ENCODE results near the gene VTA1. TPM values are rescaled to one million over a fixed set of nuclear protein-coding genes. Genes with fewer than 3 reads are reported as not detected.
A peak's percentile ranks its signal among the peaks of the same experiment; 100 is the strongest.

The VTA1 gene
- total RNA-seq, 6 experiments from 2014 or later, result 68.3 to 81.3 (median 77.1) TPM

DNA sequence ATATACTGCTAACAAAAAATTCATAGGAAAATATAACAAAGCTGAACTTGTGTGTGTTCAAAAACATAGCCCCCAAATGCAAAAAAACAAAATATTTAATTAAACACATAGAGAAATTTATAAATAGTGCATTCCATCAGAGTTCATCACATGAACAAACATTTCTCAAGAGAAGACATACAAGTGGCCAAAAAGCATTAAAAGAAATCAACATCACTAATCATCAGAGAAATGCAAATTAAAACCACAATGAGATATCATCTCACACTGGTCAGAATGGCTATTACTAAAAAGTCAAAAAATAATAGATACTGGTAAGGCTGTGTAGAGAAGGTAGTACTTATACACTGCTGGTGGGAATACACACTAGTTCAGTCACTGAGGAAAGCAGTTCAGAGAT, 115.2 kb downstream of the VTA1 start:
- TF ChIP-seq, protein P1, sequence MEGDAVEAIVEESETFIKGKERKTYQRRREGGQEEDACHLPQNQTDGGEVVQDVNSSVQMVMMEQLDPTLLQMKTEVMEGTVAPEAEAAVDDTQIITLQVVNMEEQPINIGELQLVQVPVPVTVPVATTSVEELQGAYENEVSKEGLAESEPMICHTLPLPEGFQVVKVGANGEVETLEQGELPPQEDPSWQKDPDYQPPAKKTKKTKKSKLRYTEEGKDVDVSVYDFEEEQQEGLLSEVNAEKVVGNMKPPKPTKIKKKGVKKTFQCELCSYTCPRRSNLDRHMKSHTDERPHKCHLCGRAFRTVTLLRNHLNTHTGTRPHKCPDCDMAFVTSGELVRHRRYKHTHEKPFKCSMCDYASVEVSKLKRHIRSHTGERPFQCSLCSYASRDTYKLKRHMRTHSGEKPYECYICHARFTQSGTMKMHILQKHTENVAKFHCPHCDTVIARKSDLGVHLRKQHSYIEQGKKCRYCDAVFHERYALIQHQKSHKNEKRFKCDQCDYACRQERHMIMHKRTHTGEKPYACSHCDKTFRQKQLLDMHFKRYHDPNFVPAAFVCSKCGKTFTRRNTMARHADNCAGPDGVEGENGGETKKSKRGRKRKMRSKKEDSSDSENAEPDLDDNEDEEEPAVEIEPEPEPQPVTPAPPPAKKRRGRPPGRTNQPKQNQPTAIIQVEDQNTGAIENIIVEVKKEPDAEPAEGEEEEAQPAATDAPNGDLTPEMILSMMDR (IDR thresholded peaks at IDR 0.05), result no peak
- no peak overlapping the region for H3K27ac Mint-ChIP-seq
- DNase-seq, result peak; percentile 3
- peaks cover 4% of the 10 kb centered on the region; the same call in 1 of the 2 replicates for H3K9me3 Mint-ChIP-seq
- peaks cover 20% of the 10 kb centered on the region for H3K4me1 Mint-ChIP-seq (ENCODE audit: low read depth)
- H3K4me3 Mint-ChIP-seq, result no peak overlapping the region
- H3K36me3 Mint-ChIP-seq (ENCODE audit: low read depth), result peaks cover 11% of the 10 kb centered on the region; the same call in 1 of the 2 replicates
- no peaks in the 10 kb centered on the region; the same call in 1 of the 2 replicates for H3K27me3 Mint-ChIP-seq (ENCODE audit: insufficient read depth)

DNA sequence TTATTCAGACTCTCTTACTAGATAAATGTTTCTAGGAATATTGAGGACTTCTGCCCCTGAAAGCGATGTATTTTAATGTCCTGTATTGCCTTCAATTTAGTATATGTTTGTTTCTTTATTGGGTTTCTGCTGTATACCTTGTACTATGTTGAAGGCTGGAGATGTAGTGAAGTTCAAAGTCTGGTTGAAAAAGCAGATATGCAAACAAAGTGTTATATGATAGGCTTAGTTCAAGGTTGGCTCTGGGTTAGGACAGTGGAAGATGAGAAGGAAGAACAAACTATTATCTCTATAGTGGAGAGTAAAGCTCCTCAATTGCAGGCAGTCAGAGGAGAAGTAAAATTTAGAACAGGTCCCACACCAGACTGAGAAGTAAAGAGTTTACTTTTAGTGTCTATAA, 118.4 kb downstream of the VTA1 start:
- DNase-seq, result no peak
- Mint-ChIP-seq H3K27me3 (ENCODE audit: insufficient read depth) (no peaks in the 10 kb centered on the region; the same call in 1 of the 2 replicates), H3K27ac (no peak overlapping the region), H3K9me3 (no peaks in the 10 kb centered on the region), H3K4me1 (ENCODE audit: low read depth) (peaks cover 15% of the 10 kb centered on the region), H3K36me3 (ENCODE audit: low read depth) (peaks cover 7% of the 10 kb centered on the region; the same call in 1 of the 2 replicates), H3K4me3 (no peak overlapping the region)
- TF ChIP-seq, protein P1 (IDR thresholded peaks at IDR 0.05), result no peak

DNA sequence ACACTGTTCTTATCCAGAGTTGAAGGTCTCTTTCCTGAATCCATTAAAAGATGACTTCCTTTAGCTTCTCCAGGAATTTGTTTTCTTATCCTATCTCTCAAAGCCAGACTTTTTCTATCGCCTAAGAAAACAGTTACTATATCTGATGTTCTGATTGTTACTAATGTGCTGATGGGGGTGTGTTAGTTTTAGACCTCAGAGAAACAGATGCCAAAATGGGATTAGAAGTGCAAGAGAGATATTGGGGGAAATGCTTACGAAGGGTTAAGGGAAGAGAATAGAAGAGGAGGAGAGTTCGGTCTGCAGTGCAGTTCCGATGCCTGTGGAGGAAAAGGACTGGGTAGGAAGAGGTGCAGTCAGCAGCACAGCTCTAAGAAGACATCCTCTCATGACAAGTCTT, 119.0 kb downstream of the VTA1 start:
- H3K27ac Mint-ChIP-seq, result no peak overlapping the region
- H3K9me3 Mint-ChIP-seq, result no peaks in the 10 kb centered on the region
- no peak for DNase-seq
- H3K36me3 Mint-ChIP-seq (ENCODE audit: low read depth), result peaks cover 7% of the 10 kb centered on the region; the same call in 1 of the 2 replicates
- no peak overlapping the region for H3K4me3 Mint-ChIP-seq
- H3K27me3 Mint-ChIP-seq (ENCODE audit: insufficient read depth), result no peaks in the 10 kb centered on the region; the same call in 1 of the 2 replicates
- peaks cover 14% of the 10 kb centered on the region for H3K4me1 Mint-ChIP-seq (ENCODE audit: low read depth)
- TF ChIP-seq, protein P1 (IDR thresholded peaks at IDR 0.05), result no peak

DNA sequence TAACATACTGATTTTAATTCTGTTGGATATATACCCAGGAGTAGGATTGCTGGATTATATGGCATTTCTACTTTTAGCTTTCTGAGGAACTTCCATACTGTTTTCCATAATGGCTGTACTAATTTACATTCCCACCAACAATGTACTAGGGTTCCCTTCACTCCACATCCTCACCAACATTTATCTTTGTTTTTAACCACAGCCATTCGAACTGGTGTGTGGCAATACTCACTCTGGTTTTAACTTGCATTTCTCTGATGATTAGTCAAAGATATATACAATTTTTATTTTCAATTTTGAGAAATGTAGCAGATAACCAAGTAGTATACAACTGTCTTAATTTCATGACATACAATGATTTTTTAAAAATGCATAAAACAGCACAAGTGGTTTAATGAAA, 124.4 kb downstream of the VTA1 start:
- H3K27me3 Mint-ChIP-seq (ENCODE audit: insufficient read depth), result no peaks in the 10 kb centered on the region
- peaks cover 31% of the 10 kb centered on the region for H3K4me1 Mint-ChIP-seq (ENCODE audit: low read depth)
- H3K4me3 Mint-ChIP-seq, result no peak overlapping the region
- no peak for DNase-seq
- no peaks in the 10 kb centered on the region for H3K9me3 Mint-ChIP-seq
- TF ChIP-seq, protein P1 (IDR thresholded peaks at IDR 0.05), result no peak
- H3K36me3 Mint-ChIP-seq (ENCODE audit: low read depth), result no peaks in the 10 kb centered on the region
- H3K27ac Mint-ChIP-seq, result no peak overlapping the region

Other genes with a start within 250 kb of the VTA1 start
- gene GJE1, start 14.3 kb upstream of the VTA1 start, total RNA-seq (2021; fragmentation: NEBNext Ultra II Directional; extraction: Animal tissue kit (Norgen Biotek cat#: 25700)), result not detected
- gene NMBR, start 141 bp upstream of the VTA1 start, total RNA-seq (2021; fragmentation: NEBNext Ultra II Directional; extraction: Animal tissue kit (Norgen Biotek cat#: 25700)), result under 1 TPM in 2 of 6 experiments, not detected in 4; 0.14 to 0.40 TPM
- gene ADGRG6, start 154.7 kb downstream of the VTA1 start, total RNA-seq (2021; fragmentation: NEBNext Ultra II Directional; extraction: Animal tissue kit (Norgen Biotek cat#: 25700)), result 10 to 100 TPM; 27.4 to 73.2 (median 29.7) TPM